Activated B cell treated with CpG ODN at 0.5 μM for 24 hours (primary cell): Measurements from ENCODE around the gene SH2D3C. TPM values are rescaled to one million over a fixed set of nuclear protein-coding genes. Genes with fewer than 3 reads are reported as not detected.
A peak's percentile ranks its signal among the peaks of the same experiment; 100 is the strongest.

Source experiments
- ATAC-seq: fragments of 200-7000 bp; cut with Tn5 transposase; one replicate; pipeline ENCODE4 v1.10.0; 2021; ENCODE audit warnings: low read depth, mild to moderate bottlenecking, moderate library complexity
- CTCF ChIA-PET: fragments of 350-600 bp; sonication (Branson Sonifier 250); formaldehyde crosslinking; loops from one replicate; lab custom pipeline; 2021; ENCODE audit warnings: antibody characterized with exemption; lab: Charles Lee
- POLR2A ChIA-PET: fragments of 350-600 bp; sonication (Branson Sonifier 250); formaldehyde crosslinking; loops from one replicate; lab custom pipeline; 2021; ENCODE audit warnings: antibody characterized with exemption; lab: Charles Lee
- DNase-seq: peaks from one replicate; pipeline ENCODE4 v3.0.0; 2022
- H3K27ac Mint-ChIP-seq: one replicate; pipeline ENCODE4 v1.8.0; 2020; ENCODE audit warnings: mixed read lengths
- H3K27me3 Mint-ChIP-seq: one replicate; pipeline ENCODE4 v1.8.0; 2021; ENCODE audit warnings: mixed read lengths
- H3K36me3 Mint-ChIP-seq: one replicate; pipeline ENCODE4 v1.8.0; 2021; ENCODE audit warnings: low read depth, mixed read lengths
- H3K4me1 Mint-ChIP-seq: one replicate; pipeline ENCODE4 v1.8.0; 2021; ENCODE audit warnings: mixed read lengths
- H3K4me3 Mint-ChIP-seq: one replicate; pipeline ENCODE4 v1.8.0; 2020; ENCODE audit warnings: mild to moderate bottlenecking, mixed read lengths
- H3K9me3 Mint-ChIP-seq: one replicate; pipeline ENCODE4 v1.8.0; 2020; ENCODE audit warnings: mixed read lengths
- intact Hi-C: fragments of 100-400 bp; cut with micrococcal nuclease; formaldehyde crosslinking; loops from one replicate; pipeline ENCODE4 v1.15.1; 2024
- total RNA-seq: library from RNA; stranded (reverse); gene quantifications from 2 replicates; pipeline ENCODE4 v1.2.3, GENCODE V29; 2022
- TF ChIP-seq, protein P1 (sequence below): fragments of 200-600 bp; IDR thresholded peaks from one replicate; pipeline ENCODE4 v1.8.0; 2022; ENCODE audit warnings: antibody characterized with exemption, mild to moderate bottlenecking

The SH2D3C gene
- total RNA-seq, 1 donor from 2014 or later, result 51.8 TPM

DNA sequence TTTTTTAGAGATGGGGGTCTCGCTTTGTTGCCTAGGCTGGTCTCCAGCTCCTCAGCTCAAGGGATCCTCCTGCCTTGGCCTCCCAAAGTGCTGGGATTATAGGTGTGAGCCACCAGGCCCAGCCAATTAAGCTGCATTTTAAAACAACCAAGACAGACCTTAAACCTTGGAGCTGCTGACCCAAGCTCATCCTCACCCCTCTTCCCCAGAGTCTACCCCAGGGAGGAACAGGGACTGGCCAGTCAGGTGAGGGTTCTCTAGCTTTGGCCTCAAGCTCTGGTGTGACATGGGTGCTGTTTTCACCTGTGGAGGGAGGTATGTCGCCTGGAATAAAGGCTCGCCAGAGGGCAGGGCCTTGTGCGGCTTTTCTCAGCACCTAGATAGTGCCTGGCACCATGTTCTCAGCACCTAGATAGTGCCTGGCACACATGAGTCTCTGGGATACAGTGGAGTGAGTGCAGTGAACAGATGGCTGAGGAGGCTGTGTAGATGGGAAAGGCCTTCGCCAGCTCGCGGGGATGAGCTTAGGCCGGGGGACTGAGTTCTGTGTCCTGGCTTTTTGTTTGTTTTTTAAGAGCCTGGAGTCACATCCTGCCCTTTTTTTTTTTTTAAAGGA, 14.7 kb upstream of the SH2D3C start:
- ATAC-seq (no peak), DNase-seq (no peak)
- intact Hi-C loops, result no loop called here
- Mint-ChIP-seq H3K36me3 (peaks cover 49% of the 10 kb centered on the region), H3K4me1 (peaks cover 37% of the 10 kb centered on the region), H3K4me3 (no peak overlapping the region), H3K9me3 (no peaks in the 10 kb centered on the region), H3K27ac (no peak overlapping the region), H3K27me3 (no peaks in the 10 kb centered on the region)
- ChIA-PET CTCF (interaction anchor here (3.0 kb wide), 1 partner anchor 58 kb away, joined by 11 read pairs; the partner anchor contains the start of gene TOR2A), POLR2A (interaction anchor here (0.5 to 2.1 kb wide), 9 partner anchors 8 to 899 kb away, joined by 3 to 12 read pairs (median 4); partner anchors contain the start of genes FPGS and ST6GALNAC4)
- TF ChIP-seq, protein P1, sequence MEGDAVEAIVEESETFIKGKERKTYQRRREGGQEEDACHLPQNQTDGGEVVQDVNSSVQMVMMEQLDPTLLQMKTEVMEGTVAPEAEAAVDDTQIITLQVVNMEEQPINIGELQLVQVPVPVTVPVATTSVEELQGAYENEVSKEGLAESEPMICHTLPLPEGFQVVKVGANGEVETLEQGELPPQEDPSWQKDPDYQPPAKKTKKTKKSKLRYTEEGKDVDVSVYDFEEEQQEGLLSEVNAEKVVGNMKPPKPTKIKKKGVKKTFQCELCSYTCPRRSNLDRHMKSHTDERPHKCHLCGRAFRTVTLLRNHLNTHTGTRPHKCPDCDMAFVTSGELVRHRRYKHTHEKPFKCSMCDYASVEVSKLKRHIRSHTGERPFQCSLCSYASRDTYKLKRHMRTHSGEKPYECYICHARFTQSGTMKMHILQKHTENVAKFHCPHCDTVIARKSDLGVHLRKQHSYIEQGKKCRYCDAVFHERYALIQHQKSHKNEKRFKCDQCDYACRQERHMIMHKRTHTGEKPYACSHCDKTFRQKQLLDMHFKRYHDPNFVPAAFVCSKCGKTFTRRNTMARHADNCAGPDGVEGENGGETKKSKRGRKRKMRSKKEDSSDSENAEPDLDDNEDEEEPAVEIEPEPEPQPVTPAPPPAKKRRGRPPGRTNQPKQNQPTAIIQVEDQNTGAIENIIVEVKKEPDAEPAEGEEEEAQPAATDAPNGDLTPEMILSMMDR, result no peak

DNA sequence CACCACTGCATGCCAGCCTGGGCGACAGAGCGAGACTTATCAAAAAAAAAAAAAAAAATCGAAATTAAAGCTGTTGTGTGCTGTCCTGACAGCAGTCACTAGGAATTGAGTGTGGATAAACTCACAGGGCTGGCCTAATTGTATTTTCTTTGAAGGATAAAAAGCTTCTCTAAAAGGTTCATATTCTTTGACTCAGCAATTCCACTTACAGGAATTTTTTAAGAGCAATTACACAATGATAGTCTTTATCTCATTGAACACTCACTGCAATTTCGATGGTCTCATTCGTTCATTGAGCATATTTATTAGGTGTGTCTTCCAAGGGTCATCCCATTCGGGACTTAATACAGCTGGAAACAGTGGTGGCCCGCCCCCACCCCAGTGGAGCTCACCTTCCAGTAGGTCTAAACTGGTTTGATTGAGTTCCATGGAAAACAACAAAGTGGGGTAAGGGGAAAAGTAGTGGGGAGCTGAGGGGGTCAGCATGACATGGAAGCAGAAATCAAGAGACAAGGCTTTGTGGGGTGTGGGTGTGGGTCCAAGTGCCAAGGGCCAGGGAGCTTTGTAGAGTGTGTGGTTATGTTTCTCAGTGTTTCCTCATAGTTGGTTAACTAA, 14.1 kb upstream of the SH2D3C start:
- TF ChIP-seq, protein P1, result no peak
- intact Hi-C loops, result no loop called here
- ChIA-PET CTCF (interaction anchor here (3.0 kb wide), 1 partner anchor 57 kb away, joined by 11 read pairs; the partner anchor contains the start of gene TOR2A), POLR2A (interaction anchor here (0.7 to 2.1 kb wide), 13 partner anchors 8 to 1333 kb away, joined by 3 to 12 read pairs (median 4); partner anchors contain the start of genes FPGS and ST6GALNAC4)
- Mint-ChIP-seq H3K4me3 (no peak overlapping the region), H3K9me3 (no peaks in the 10 kb centered on the region), H3K27me3 (no peaks in the 10 kb centered on the region), H3K27ac (no peak overlapping the region), H3K36me3 (peaks cover 54% of the 10 kb centered on the region), H3K4me1 (peaks cover 36% of the 10 kb centered on the region)
- ATAC-seq (no peak), DNase-seq (no peak)

DNA sequence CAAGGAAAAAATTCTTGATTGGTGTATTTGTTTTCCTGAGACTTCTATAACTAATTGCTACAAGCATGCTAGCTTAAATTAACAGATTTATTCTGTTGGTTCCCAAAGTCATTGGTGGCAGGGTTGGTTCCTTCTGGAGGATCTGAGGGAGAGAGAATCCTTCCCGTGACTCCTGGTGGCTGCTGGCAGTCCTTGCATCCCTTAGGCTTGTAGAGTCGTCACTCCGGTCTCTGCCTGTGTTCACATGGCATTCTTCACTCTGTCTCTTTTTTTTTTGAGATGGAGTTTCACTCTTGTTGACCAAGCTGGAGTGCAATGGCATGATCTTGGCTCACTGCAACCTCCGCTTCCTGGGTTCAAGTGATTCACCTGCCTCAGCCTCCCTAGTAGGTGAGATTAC, 12.6 kb upstream of the SH2D3C start:
- Mint-ChIP-seq H3K27me3 (no peaks in the 10 kb centered on the region), H3K36me3 (peaks cover 65% of the 10 kb centered on the region), H3K9me3 (no peaks in the 10 kb centered on the region), H3K4me1 (peaks cover 33% of the 10 kb centered on the region), H3K27ac (no peak overlapping the region), H3K4me3 (no peak overlapping the region)
- intact Hi-C loops, result no loop called here
- CTCF ChIA-PET, result no interaction called here
- POLR2A ChIA-PET, result interaction anchor here (0.7 to 1.0 kb wide), 3 partner anchors 20 to 83 kb away, joined by 4 read pairs; no protein-coding TSS in a partner anchor
- DNase-seq, result no peak
- TF ChIP-seq, protein P1, result no peak
- ATAC-seq, result no peak

DNA sequence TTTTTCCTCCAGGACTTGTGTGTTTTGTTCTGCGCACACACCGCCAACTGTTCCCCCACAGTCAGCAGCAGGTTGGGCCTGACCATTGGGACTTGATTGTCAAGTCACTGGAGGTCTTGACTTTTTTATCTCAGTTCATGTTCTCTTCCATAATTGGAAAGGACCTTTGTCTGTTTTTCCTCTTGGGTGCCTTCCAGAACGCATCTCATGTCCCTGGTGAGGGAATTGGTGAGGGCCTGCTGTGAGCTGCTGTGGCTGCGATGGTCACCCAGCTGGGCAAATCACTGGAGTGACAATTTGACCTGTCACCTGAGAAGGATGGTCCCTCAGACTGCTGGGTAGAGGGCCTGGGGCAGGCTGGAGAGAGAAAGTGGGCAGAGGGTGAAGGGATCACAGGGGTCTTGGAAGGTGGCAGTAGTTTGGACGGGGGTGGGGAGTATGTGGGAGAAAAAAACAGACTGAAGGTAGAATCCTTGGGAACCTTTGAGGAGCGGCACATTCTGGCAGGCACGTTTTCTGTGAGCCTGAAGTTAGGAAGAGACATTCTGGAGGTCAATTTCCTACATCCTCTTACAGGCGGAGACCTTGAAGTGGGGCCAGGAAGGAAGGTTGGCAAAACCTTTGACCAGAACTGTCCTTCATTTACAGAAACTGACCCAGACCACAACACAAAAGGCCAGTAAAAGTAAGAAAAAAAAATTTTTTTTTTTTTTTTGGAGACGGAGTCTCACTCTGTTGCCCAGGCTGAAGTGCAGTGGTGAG, 11.8 kb upstream of the SH2D3C start:
- no peaks in the 10 kb centered on the region for H3K9me3 Mint-ChIP-seq

More for the DNA sequence above, 11.8 kb upstream of the SH2D3C start:
- Mint-ChIP-seq H3K4me1 (peaks cover 28% of the 10 kb centered on the region), H3K36me3 (peaks cover 65% of the 10 kb centered on the region), H3K4me3 (no peak overlapping the region), H3K27ac (peak overlapping the region; percentile 30), H3K27me3 (no peaks in the 10 kb centered on the region)
- no peak for DNase-seq
- intact Hi-C loops, result no loop called here
- TF ChIP-seq, protein P1, result no peak
- ChIA-PET POLR2A (interaction anchor here (0.6 to 1.0 kb wide), 4 partner anchors 19 to 84 kb away, joined by 3 to 4 read pairs (median 4); partner anchors contain the start of gene TOR2A), CTCF (no interaction called here)
- ATAC-seq, result no peak
